BJ (cell line): ENCODE data around the gene NCKAP5L. TPM values are rescaled to one million over a fixed set of nuclear protein-coding genes. Genes with fewer than 3 reads are reported as not detected.

Experiments used
- CTCF ChIA-PET: fragments of 350-600 bp; formaldehyde crosslinking; extraction: SDS; loops from one replicate; lab custom pipeline; 2021; ENCODE audit warnings: antibody characterized with exemption, inconsistent platforms; lab: Yijun Ruan, JAX
- POLR2A ChIA-PET: fragments of 300-600 bp; sonication (Branson Sonifier 250); formaldehyde crosslinking; extraction: SDS; loops from one replicate; lab custom pipeline; 2021; ENCODE audit warnings: antibody characterized with exemption; lab: Charles Lee
- DNase-seq: peaks from one replicate; pipeline ENCODE4 v3.0.0-alpha.2; 2011; ENCODE audit warnings: low read depth
- H3K27me3 ChIP-seq: 2 replicates; pipeline ENCODE4 v1.6.0; 2011; ENCODE audit warnings: low read length; ENCODE audit not compliant: control insufficient read depth, insufficient read depth
- H3K36me3 ChIP-seq: 2 replicates; pipeline ENCODE4 v1.5.1; 2011; ENCODE audit warnings: low read length; ENCODE audit not compliant: control insufficient read depth, insufficient read depth
- H3K4me3 ChIP-seq: 2 replicates; pipeline ENCODE4 v1.5.1; 2011; ENCODE audit warnings: low read depth, mild to moderate bottlenecking, control low read depth, low read length
- polyA plus RNA-seq: library from polyadenylated mRNA; depleted of rRNA; stranded (reverse); fragments of >200 nt; gene quantifications from 2 replicates; pipeline ENCODE4 v1.2.3, GENCODE V29; 2011
- TF ChIP-seq, protein P1 (sequence below): IDR thresholded peaks from 2 replicates; pipeline ENCODE4 v1.5.1; 2011; ENCODE audit warnings: low read depth, mild to moderate bottlenecking, control low read depth, inconsistent platforms, low read length, moderate library complexity; ENCODE audit not compliant: insufficient read depth

NCKAP5L gene
- polyA plus RNA-seq, 1 experiment: 13.2 TPM

- peaks cover 10% of the 10 kb centered on the region for H3K36me3 ChIP-seq
- ChIA-PET CTCF (interaction anchor here (2.3 kb wide), 1 partner anchor 32 kb away, joined by 8 read pairs; no protein-coding TSS in a partner anchor), POLR2A (no interaction called here)
- no peaks in the 10 kb centered on the region for H3K27me3 ChIP-seq
- DNase-seq: no peak
- TF ChIP-seq, protein P1, sequence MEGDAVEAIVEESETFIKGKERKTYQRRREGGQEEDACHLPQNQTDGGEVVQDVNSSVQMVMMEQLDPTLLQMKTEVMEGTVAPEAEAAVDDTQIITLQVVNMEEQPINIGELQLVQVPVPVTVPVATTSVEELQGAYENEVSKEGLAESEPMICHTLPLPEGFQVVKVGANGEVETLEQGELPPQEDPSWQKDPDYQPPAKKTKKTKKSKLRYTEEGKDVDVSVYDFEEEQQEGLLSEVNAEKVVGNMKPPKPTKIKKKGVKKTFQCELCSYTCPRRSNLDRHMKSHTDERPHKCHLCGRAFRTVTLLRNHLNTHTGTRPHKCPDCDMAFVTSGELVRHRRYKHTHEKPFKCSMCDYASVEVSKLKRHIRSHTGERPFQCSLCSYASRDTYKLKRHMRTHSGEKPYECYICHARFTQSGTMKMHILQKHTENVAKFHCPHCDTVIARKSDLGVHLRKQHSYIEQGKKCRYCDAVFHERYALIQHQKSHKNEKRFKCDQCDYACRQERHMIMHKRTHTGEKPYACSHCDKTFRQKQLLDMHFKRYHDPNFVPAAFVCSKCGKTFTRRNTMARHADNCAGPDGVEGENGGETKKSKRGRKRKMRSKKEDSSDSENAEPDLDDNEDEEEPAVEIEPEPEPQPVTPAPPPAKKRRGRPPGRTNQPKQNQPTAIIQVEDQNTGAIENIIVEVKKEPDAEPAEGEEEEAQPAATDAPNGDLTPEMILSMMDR: no peak
- no peak overlapping the region for H3K4me3 ChIP-seq
Observed at GRCh38 chr12:49809906-49810389, 18.3 kb downstream of the NCKAP5L start.

DNA sequence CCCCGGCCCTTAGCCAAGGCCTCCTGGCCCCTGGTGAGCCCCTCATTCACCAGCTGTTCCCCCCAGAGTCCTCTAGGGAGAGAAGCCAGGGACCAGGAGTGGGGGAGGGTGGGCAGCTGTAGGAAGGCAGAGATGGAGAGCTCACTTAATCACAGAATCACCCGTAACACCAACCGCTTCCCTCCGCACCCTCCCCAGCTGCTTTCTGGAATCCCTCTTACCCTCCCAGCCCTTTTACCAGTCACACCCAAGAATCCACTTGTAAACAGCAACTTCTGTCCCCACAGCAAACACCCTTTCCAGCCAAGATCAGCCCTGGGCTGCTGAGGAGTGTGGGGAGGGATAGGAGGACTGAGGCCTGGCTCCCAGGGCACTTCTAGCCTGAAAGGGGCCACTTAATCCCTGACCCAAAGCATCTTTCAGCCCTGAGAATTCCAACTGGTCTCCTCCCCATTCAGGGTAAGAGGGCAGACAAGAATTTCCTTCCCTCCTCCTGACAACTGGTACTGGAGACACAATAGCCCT is 18.8 kb downstream of the NCKAP5L start:
- ChIA-PET CTCF (interaction anchor here (1.6 kb wide), 1 partner anchor 7 kb away, joined by 3 read pairs; no protein-coding TSS in a partner anchor), POLR2A (no interaction called here)
- Histone ChIP-seq H3K36me3 (peaks cover 14% of the 10 kb centered on the region), H3K27me3 (no peaks in the 10 kb centered on the region), H3K4me3 (no peak overlapping the region)
- no peak for DNase-seq
- TF ChIP-seq, protein P1: no peak

DNA sequence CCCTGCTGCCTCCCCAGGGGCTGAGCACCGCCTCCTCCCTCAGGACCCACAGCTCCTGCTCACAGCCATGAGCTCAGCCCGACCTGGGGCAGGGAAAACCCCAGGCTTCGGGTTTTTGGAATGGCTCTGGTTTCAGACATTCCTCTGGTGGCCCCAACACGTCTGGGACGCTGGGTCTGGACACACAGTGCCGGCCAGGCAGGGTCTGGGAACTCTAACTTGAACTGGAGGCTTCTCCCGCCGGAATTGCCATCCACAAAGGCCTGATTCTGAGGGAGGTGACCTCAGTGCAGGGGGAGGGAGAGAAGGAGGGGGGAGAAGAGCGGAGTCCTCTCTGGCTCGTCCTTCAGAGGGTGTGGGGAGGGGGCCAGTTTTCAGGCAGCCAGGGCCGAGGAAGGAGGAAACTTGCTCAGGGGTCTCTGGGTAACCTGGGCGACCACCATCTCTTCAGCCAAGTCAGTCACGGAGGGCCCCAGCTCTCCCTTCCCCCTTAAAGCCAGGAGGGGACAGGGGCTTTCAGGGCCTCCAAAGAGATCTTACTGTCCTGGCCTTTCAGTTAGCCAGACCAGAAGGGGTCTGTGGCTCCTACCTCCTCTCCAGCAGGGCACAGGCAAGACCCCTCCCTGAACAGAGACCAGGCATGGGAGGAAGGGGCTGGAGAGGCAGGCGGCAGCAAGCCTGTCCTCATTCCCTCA is 19.4 kb downstream of the NCKAP5L start:
- no peak overlapping the region for H3K4me3 ChIP-seq
- H3K27me3 ChIP-seq: no peaks in the 10 kb centered on the region
- TF ChIP-seq, protein P1: no peak
- POLR2A ChIA-PET: no interaction called here
- no peak for DNase-seq
- H3K36me3 ChIP-seq: peaks cover 18% of the 10 kb centered on the region
- CTCF ChIA-PET: interaction anchor here (0.9 to 1.6 kb wide), 2 partner anchors 8 to 11 kb away, joined by 3 to 4 read pairs; no protein-coding TSS in a partner anchor

GRCh38 chr12:49807991-49808580 is 20.1 kb downstream of the NCKAP5L start:
- CTCF ChIA-PET: interaction anchor here (0.9 to 1.6 kb wide), 2 partner anchors 8 to 10 kb away, joined by 3 to 4 read pairs; no protein-coding TSS in a partner anchor
- H3K27me3 ChIP-seq: no peaks in the 10 kb centered on the region
- H3K36me3 ChIP-seq: peaks cover 21% of the 10 kb centered on the region
- TF ChIP-seq, protein P1: no peak
- POLR2A ChIA-PET: no interaction called here
- H3K4me3 ChIP-seq: no peak overlapping the region
- DNase-seq: no peak

GRCh38 chr12:49806877-49807276 is 21.3 kb downstream of the NCKAP5L start:
- POLR2A ChIA-PET: no interaction called here
- no peak for DNase-seq
- H3K36me3 ChIP-seq: peaks cover 26% of the 10 kb centered on the region
- CTCF ChIA-PET: interaction anchor here (1.0 kb wide), 1 partner anchor 10 kb away, joined by 4 read pairs; no protein-coding TSS in a partner anchor
- no peaks in the 10 kb centered on the region for H3K27me3 ChIP-seq
- TF ChIP-seq, protein P1: no peak
- no peak overlapping the region for H3K4me3 ChIP-seq
